HepG2 (cell line): ENCODE results near the gene KRTCAP2. TPM values are rescaled to one million over a fixed set of nuclear protein-coding genes. Genes with fewer than 3 reads are reported as not detected.

ENCODE experiments used
- ATAC-seq: fragments of 200-7000 bp; cut with Tn5 transposase; 3 replicates; pipeline ENCODE4 v1.9.1; 2020; ENCODE audit warnings: mild to moderate bottlenecking, moderate library complexity
- BruUV-seq: library from RNA; stranded (reverse); fragments of 400-500 nt; replicated peaks from 2 replicates; lab custom pipeline; 2021; lab: Mats Ljungman, UMichigan
- CTCF ChIA-PET: fragments of 300-600 bp; formaldehyde crosslinking; extraction: SDS; loops from one replicate; lab custom pipeline; 2021; ENCODE audit warnings: low total read pairs, inconsistent platforms, low intra/inter-chr PET ratio; lab: Yijun Ruan, JAX
- POLR2A ChIA-PET: fragments of 350-600 bp; sonication (Branson Sonifier 250); formaldehyde crosslinking; loops from one replicate; lab custom pipeline; 2020; ENCODE audit warnings: antibody characterized with exemption, inconsistent platforms; lab: Yijun Ruan, JAX
- DNase-seq: peaks from one replicate; pipeline ENCODE4 v3.0.0-alpha.2; 2015; ENCODE audit warnings: low spot score
- FAIRE-seq: peaks from 3 replicates; lab custom pipeline; 2011; peaks lifted over from hg19 to GRCh38; lab: Jason Lieb, UNC
- H2AFZ ChIP-seq: one replicate; pipeline ENCODE4 v1.6.1; 2011; ENCODE audit warnings: low read length, inconsistent platforms
- H3K27ac ChIP-seq: fragments of 300-600 bp; 3 replicates; pipeline ENCODE4 v1.8.0; 2011; ENCODE audit warnings: mixed run types, mild to moderate bottlenecking, mixed read lengths, low read length, inconsistent platforms; ENCODE audit not compliant: insufficient read depth; ENCODE audit errors: extremely low read length
- H3K27me3 ChIP-seq, 2 experiments: fragments of 200-600 bp in 1 of 2; 2 replicates in 1 of 2; 3 replicates in 1 of 2; pipeline versions ENCODE4 v1.6.0 to v1.8.0; 2011; ENCODE audit warnings: low read length in 2 of 2, mild to moderate bottlenecking in 2 of 2, moderate library complexity in 2 of 2, inconsistent platforms in 1 of 2; ENCODE audit not compliant: insufficient read depth in 2 of 2, control insufficient read depth in 1 of 2
- H3K36me3 ChIP-seq, 2 experiments: fragments of 200-600 bp in 1 of 2; replicated peaks in 1 of 2; 2 replicates in 1 of 2; 3 replicates in 1 of 2; pipeline versions ENCODE4 v1.5.1 to v1.8.0; 2011; ENCODE audit warnings: low read length in 2 of 2, inconsistent platforms in 1 of 2; ENCODE audit not compliant: insufficient read depth in 2 of 2, control insufficient read depth in 1 of 2
- H3K4me1 ChIP-seq: 2 replicates; pipeline ENCODE4 v1.5.1; 2012; ENCODE audit warnings: low read length, inconsistent platforms; ENCODE audit not compliant: insufficient read depth
- H3K4me2 ChIP-seq: 2 replicates; pipeline ENCODE4 v1.6.0; 2011; ENCODE audit warnings: low read depth, low read length, inconsistent platforms
- H3K4me3 ChIP-seq, 3 experiments: fragments of 200-600 bp in 1 of 3; sonication (generic), shearing (Covaris generic) in 1 of 3; replicated peaks in 1 of 3; 2 replicates each; pipeline ENCODE4 v1.5.1; 2011 to 2016; ENCODE audit warnings: low read length in 3 of 3, inconsistent platforms in 2 of 3, low read depth in 2 of 3, mild to moderate bottlenecking in 2 of 3, control low read depth in 1 of 3, mixed read lengths in 1 of 3; ENCODE audit not compliant: insufficient read depth in 1 of 3
- H3K79me2 ChIP-seq: one replicate; pipeline ENCODE4 v1.6.1; 2011; ENCODE audit warnings: low read length, inconsistent platforms; ENCODE audit not compliant: insufficient read depth
- H3K9ac ChIP-seq: 2 replicates; pipeline ENCODE4 v1.6.0; 2011; ENCODE audit warnings: mild to moderate bottlenecking, low read depth, low read length, inconsistent platforms; ENCODE audit not compliant: insufficient read depth
- H3K9me3 ChIP-seq: 2 replicates; pipeline ENCODE4 v1.5.1; 2012; ENCODE audit warnings: mild to moderate bottlenecking, low read length
- H4K20me1 ChIP-seq: 2 replicates; pipeline ENCODE4 v1.6.0; 2011; ENCODE audit warnings: inconsistent platforms, mild to moderate bottlenecking, low read length, moderate library complexity; ENCODE audit not compliant: insufficient read depth
- CCAR2 ChIP-seq: fragments of 200-400 bp; formaldehyde crosslinking; optimal IDR thresholded peaks from 2 replicates; pipeline ENCODE3; 2018; ENCODE audit warnings: low read depth, mild to moderate bottlenecking, low read length, moderate library complexity
- FOXM1 ChIP-seq: sonication (generic); formaldehyde crosslinking; IDR thresholded peaks from 2 replicates; pipeline ENCODE4 v1.5.0; 2020; ENCODE audit warnings: missing genetic modification reagents
- HDAC2 ChIP-seq: sonication (generic); formaldehyde crosslinking; IDR thresholded peaks from 2 replicates; pipeline ENCODE4 v1.4.0; 2020; ENCODE audit warnings: missing genetic modification reagents
- HNRNPL ChIP-seq: fragments of 200-400 bp; formaldehyde crosslinking; IDR thresholded peaks from 2 replicates; pipeline ENCODE4 v1.6.1; 2017; ENCODE audit warnings: mild to moderate bottlenecking, low read depth, low read length
- MZF1 ChIP-seq: sonication (generic); formaldehyde crosslinking; IDR thresholded peaks from 2 replicates; pipeline ENCODE4 v1.8.1; 2023; ENCODE audit warnings: mild to moderate bottlenecking, missing genetic modification reagents, borderline replicate concordance
- SP5 ChIP-seq: IDR thresholded peaks from 2 replicates; pipeline ENCODE4 v1.6.1; 2016; ENCODE audit warnings: low read depth, borderline replicate concordance
- ZNF3 ChIP-seq: IDR thresholded peaks from 2 replicates; pipeline ENCODE4 v1.7.0; 2017; ENCODE audit warnings: inconsistent platforms
- ZNF562 ChIP-seq: sonication (generic); formaldehyde crosslinking; IDR thresholded peaks from 2 replicates; pipeline ENCODE4 v1.8.0; 2022; ENCODE audit warnings: missing genetic modification reagents, borderline replicate concordance
- ZNF782 ChIP-seq: sonication (generic); formaldehyde crosslinking; IDR thresholded peaks from 2 replicates; pipeline ENCODE4 v1.4.0; 2020; ENCODE audit warnings: missing genetic modification reagents, mild to moderate bottlenecking, borderline replicate concordance
- WGBS: methylation state at CpG from one replicate; pipeline ENCODE4 v1.1.6; 2017; ENCODE audit warnings: low lambda C conversion rate; 5-methylcytosine and 5-hydroxymethylcytosine counted together
- in situ Hi-C: cut with HindIII; loops from 2 replicates; pipeline ENCODE4 v1.10.0; 2017; ENCODE audit warnings: low pct_unique_long_range_greater_than_20kb; ENCODE audit not compliant: extremely low pct_ligation_motif_present
- intact Hi-C: fragments of 100-400 bp; cut with micrococcal nuclease; formaldehyde crosslinking; loops from one replicate; pipeline ENCODE4 v1.10.0; 2022; ENCODE audit not compliant: unreplicated experiment
- polyA plus RNA-seq, 8 experiments: library from polyadenylated mRNA; depleted of rRNA in 3 of 8; stranded (reverse) in 7 of 8; unstranded in 1 of 8; fragments of >200 nt; fragmentation: Illumina TruSeq in 4 of 8; extraction: Trizol in 4 of 8; gene quantifications; 2 replicates each; pipeline versions ENCODE4 v1.2.1 to v1.2.3, GENCODE V29; 2011 to 2016; ENCODE audit warnings: low read depth in 4 of 8, missing spikeins in 1 of 8, mixed read lengths in 1 of 8; ENCODE audit not compliant: insufficient read depth in 1 of 8
- total RNA-seq, 5 experiments: library from RNA; depleted of rRNA; stranded (reverse); fragments of >200 nt; fragmentation: Illumina TruSeq; extraction: Trizol; gene quantifications; 2 replicates each; pipeline ENCODE4 v1.2.3, GENCODE V29; 2016; ENCODE audit warnings: low read depth in 1 of 5
- TF ChIP-seq, protein P1 (sequence below): IDR thresholded peaks from 2 replicates; pipeline ENCODE4 v1.6.1; 2016; ENCODE audit warnings: missing compliant biosample characterization, missing genetic modification reagents, borderline replicate concordance
- TF ChIP-seq, protein P2 (sequence below): sonication (generic); formaldehyde crosslinking; IDR thresholded peaks from 2 replicates; pipeline ENCODE4 v1.5.1; 2020; ENCODE audit warnings: mild to moderate bottlenecking, moderate library complexity, missing genetic modification reagents
- TF ChIP-seq, protein P3 (sequence below): sonication (generic); formaldehyde crosslinking; conservative IDR thresholded peaks from 2 replicates; pipeline ENCODE4 v1.4.0; 2020; ENCODE audit warnings: missing genetic modification reagents
- TF ChIP-seq, protein P4 (sequence below): sonication (generic); formaldehyde crosslinking; IDR thresholded peaks from 2 replicates; pipeline ENCODE4 v1.4.0; 2020; ENCODE audit warnings: mild to moderate bottlenecking, missing genetic modification reagents

Gene KRTCAP2
- total and polyA plus RNA-seq, 2 of the 13 experiments (the other 11 are each of a cell fraction or from before 2014, with no cell fraction given), result 77.3 to 79.4 TPM

DNA sequence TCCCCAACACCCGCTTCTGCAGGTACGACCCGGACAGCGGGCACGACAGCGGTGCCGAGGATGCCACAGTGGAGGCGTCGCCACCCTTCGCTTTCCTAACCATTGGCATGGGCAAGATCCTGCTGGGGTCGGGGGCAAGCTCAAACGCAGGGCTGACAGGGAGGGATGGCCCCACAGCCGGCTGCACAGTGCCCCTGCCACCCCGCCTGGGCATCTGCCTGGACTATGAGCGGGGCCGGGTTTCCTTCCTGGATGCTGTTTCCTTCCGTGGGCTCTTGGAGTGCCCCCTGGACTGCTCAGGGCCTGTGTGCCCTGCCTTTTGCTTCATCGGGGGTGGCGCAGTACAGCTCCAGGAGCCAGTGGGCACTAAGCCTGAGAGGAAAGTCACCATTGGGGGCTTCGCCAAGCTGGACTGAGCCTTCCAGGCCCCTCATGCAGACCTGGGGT, 10.7 kb upstream of the KRTCAP2 start:
- FAIRE-seq (no peak), ATAC-seq (no peak), DNase-seq (no peak)
- no peak overlapping the region for H3K27ac ChIP-seq
- intact Hi-C loops, result no loop called here
- no peak overlapping the region for H2AFZ ChIP-seq
- H3K4me2 ChIP-seq, result no peak overlapping the region
- H3K9me3 ChIP-seq, result no peaks in the 10 kb centered on the region
- H3K79me2 ChIP-seq, result no peaks in the 10 kb centered on the region
- WGBS, result 44% methylated on average over 16 of the region's 20 CpGs
- ChIA-PET POLR2A (no interaction called here), CTCF (no interaction called here)
- H3K9ac ChIP-seq, result no peak overlapping the region
- no peaks in the 10 kb centered on the region for H4K20me1 ChIP-seq
- TF ChIP-seq HNRNPL, result 0 out of 2 replicates have a peak, but pooled peaks have one; percentile 47
- no peak for TF ChIP-seq HDAC2 (CRISPR knock-in tag)
- H3K4me3 ChIP-seq, result no peak overlapping the region
- in situ Hi-C loops, result no loop called here
- BruUV-seq, result no TSS peak
- H3K36me3 ChIP-seq, result no peaks in the 10 kb centered on the region
- H3K27me3 ChIP-seq, result peaks cover 7 to 61% of the 10 kb centered on the region in 2 experiments; a peak in 4 of 5 replicates
- peaks cover 21% of the 10 kb centered on the region for H3K4me1 ChIP-seq

DNA sequence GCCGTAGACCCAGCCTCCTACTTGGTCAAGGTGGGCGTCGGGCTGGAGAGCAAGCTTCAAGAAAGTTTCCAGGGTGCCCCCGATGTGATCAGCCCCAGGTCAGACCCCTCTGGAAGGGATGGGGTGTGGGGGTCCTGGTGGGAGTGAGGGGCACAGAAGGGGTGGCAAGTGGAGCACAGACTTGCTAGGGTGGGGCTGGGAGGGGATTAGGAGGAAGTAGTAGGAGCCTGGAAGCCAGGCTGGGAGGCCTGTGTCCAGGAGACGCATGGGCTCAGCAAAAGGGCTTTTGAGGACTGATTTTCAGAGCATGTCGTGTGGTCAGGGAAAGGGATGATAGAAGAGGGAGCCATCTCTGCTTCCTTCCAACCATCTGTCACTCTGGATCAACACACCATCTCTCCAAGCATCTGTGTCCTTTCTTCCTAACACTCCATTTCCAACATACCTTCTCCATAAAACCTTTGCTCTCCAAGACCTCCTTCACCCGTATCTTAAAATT, 9.0 kb upstream of the KRTCAP2 start:
- BruUV-seq, result no TSS peak
- no peaks in the 10 kb centered on the region for H4K20me1 ChIP-seq
- FAIRE-seq, result no peak
- no peaks in the 10 kb centered on the region for H3K79me2 ChIP-seq
- POLR2A ChIA-PET, result no interaction called here
- H3K27ac ChIP-seq, result no peak overlapping the region
- no peak overlapping the region for H2AFZ ChIP-seq
- in situ Hi-C loops (no loop called here), intact Hi-C loops (no loop called here)
- peaks cover 38% of the 10 kb centered on the region for H3K4me1 ChIP-seq
- H3K9me3 ChIP-seq, result no peaks in the 10 kb centered on the region
- H3K36me3 ChIP-seq, result no peaks in the 10 kb centered on the region
- 38% methylated on average over 5 of the region's 7 CpGs for WGBS
- H3K4me2 ChIP-seq, result no peak overlapping the region
- CTCF ChIA-PET, result no interaction called here
- H3K27me3 ChIP-seq, result peaks cover 6 to 49% of the 10 kb centered on the region in 2 experiments; a peak in 4 of 5 replicates
- ATAC-seq, result no peak
- no peak for DNase-seq
- no peak overlapping the region for H3K4me3 ChIP-seq
- no peak overlapping the region for H3K9ac ChIP-seq
- no peak for TF ChIP-seq CCAR2
- TF ChIP-seq FOXM1 (CRISPR knock-in tag), result no peak
- TF ChIP-seq SP5 (CRISPR knock-in tag), result no peak
- no peak for TF ChIP-seq MZF1 (CRISPR knock-in tag)
- TF ChIP-seq, protein P1, sequence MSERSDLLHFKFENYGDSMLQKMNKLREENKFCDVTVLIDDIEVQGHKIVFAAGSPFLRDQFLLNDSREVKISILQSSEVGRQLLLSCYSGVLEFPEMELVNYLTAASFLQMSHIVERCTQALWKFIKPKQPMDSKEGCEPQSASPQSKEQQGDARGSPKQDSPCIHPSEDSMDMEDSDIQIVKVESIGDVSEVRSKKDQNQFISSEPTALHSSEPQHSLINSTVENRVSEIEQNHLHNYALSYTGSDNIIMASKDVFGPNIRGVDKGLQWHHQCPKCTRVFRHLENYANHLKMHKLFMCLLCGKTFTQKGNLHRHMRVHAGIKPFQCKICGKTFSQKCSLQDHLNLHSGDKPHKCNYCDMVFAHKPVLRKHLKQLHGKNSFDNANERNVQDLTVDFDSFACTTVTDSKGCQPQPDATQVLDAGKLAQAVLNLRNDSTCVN (CRISPR knock-in tag), result no peak
- no peak for TF ChIP-seq ZNF3 (CRISPR knock-in tag)
- TF ChIP-seq, protein P2, sequence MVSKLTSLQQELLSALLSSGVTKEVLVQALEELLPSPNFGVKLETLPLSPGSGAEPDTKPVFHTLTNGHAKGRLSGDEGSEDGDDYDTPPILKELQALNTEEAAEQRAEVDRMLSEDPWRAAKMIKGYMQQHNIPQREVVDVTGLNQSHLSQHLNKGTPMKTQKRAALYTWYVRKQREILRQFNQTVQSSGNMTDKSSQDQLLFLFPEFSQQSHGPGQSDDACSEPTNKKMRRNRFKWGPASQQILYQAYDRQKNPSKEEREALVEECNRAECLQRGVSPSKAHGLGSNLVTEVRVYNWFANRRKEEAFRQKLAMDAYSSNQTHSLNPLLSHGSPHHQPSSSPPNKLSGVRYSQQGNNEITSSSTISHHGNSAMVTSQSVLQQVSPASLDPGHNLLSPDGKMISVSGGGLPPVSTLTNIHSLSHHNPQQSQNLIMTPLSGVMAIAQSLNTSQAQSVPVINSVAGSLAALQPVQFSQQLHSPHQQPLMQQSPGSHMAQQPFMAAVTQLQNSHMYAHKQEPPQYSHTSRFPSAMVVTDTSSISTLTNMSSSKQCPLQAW (CRISPR knock-in tag), result no peak
- no peak for TF ChIP-seq ZNF782 (CRISPR knock-in tag)
- TF ChIP-seq, protein P3, sequence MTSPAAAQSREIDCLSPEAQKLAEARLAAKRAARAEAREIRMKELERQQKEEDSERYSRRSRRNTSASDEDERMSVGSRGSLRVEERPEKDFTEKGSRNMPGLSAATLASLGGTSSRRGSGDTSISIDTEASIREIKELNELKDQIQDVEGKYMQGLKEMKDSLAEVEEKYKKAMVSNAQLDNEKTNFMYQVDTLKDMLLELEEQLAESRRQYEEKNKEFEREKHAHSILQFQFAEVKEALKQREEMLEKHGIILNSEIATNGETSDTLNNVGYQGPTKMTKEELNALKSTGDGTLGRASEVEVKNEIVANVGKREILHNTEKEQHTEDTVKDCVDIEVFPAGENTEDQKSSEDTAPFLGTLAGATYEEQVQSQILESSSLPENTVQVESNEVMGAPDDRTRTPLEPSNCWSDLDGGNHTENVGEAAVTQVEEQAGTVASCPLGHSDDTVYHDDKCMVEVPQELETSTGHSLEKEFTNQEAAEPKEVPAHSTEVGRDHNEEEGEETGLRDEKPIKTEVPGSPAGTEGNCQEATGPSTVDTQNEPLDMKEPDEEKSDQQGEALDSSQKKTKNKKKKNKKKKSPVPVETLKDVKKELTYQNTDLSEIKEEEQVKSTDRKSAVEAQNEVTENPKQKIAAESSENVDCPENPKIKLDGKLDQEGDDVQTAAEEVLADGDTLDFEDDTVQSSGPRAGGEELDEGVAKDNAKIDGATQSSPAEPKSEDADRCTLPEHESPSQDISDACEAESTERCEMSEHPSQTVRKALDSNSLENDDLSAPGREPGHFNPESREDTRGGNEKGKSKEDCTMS (CRISPR knock-in tag), result no peak
- TF ChIP-seq, protein P4, sequence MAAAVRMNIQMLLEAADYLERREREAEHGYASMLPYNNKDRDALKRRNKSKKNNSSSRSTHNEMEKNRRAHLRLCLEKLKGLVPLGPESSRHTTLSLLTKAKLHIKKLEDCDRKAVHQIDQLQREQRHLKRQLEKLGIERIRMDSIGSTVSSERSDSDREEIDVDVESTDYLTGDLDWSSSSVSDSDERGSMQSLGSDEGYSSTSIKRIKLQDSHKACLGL (CRISPR knock-in tag), result no peak
- no peak for TF ChIP-seq ZNF562 (CRISPR knock-in tag)
